ENCODE data around the gene LRCH2.

LRCH2 gene

GRCh38 chrX:115192244-115192700, 41.6 kb downstream of the LRCH2 start:
- no peak for FAIRE-seq
- no peak for DNase-seq (ENCODE audit: insufficient read length, low spot score)
- no peak for TF ChIP-seq CTCF (IDR thresholded peaks at IDR 0.05; ENCODE audit: insufficient read depth, missing control alignments)

DNA sequence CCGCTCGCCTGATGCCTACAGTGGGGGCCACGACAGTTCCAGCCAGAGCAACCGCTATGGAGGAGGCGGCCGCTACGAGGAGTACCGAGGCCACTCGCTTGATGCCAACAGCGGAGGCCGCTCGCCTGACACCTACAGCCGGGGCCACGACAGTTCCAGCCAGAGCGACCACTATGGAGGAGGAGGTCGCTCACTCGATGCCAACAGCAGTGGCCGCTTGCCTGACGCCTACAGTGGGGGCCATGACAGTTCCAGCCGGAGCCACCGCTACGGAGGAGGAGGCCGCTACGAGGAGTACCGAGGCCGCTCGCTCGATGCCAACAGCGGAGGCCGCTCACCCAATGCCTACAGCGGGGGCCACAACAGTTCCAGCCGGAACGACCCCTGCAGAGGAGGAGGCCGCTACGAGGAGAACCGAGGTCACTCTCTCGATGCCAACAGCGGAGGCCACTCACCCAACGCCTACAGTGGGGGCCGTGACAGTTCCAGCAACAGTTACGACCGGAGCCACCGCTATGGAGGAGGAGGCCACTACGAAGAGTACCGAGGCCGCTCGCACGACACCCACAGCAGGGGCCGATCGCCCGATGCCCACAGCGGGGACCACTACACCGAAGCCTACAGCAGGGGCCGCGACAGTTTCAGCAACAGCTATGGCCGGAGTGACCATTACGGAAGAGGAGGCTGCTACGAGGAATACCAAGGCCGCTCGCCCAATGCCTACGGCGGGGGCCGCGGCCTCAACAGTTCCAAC, 42.2 kb downstream of the LRCH2 start:
- no peak for FAIRE-seq
- TF ChIP-seq CTCF (IDR thresholded peaks at IDR 0.05; ENCODE audit: insufficient read depth, missing control alignments): no peak

GRCh38 chrX:115190636-115191489, 43.0 kb downstream of the LRCH2 start:
- DNase-seq (ENCODE audit: insufficient read length, low spot score) (no peak), FAIRE-seq (no peak)
- TF ChIP-seq CTCF (IDR thresholded peaks at IDR 0.05; ENCODE audit: insufficient read depth, missing control alignments): no peak

More for the DNA sequence above, 42.2 kb downstream of the LRCH2 start:
- DNase-seq (ENCODE audit: insufficient read length, low spot score): no peak

DNA sequence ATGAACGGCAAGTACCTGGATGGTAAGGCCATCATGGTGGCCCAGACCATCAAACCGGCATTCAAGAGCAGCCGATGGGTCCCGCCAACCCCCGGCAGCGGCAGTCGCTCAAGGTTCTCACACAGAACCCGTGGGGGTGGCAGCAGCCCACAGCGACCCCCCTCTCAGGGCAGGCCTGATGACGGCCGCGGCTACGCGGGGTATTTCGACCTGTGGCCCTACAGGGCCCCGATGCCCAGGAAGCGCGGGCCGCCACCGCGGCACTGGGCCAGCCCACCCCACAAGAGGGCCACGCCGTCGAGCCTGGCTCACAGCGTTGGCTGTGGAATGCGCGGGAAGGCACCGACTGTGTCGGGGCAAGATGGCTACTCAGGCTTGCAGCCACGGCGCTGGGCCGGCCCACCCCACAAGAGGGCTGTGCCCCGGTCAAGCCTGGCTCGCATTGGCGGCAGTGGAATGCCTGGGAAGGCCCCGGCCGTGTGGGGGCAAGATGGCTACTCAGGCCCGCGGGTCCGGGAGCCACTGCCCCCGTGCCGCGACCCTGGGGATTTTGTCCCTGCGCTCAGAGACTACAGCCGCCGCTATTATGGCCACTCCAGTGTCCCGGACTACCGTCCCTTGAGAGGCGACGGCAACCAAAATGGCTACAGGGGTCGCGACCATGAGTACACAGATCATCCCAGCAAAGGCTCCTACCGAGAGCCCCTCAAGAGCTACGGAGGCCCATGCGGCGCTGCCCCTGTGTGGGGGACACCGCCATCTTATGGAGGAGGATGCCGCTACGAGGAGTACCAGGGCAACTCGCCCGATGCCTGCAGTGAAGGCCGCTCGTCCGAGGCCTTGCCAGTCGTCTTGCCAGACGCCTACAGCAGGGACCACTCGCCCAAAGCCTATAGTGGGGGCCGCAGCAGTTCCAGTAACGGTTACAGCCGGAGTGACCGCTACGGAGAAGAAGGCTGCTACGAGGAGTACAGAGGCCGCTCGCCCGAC, 44.0 kb downstream of the LRCH2 start:
- TF ChIP-seq CTCF (IDR thresholded peaks at IDR 0.05; ENCODE audit: insufficient read depth, missing control alignments): no peak
- FAIRE-seq (no peak), DNase-seq (ENCODE audit: insufficient read length, low spot score) (no peak)

GRCh38 chrX:115189110-115189509, 44.8 kb downstream of the LRCH2 start, which contains the start of gene RBMXL3:
Gene RBMXL3 (plus strand): TSS chrX:115189410. CDS start chrX:115189442, 32 bp downstream.
- FAIRE-seq (no peak), DNase-seq (ENCODE audit: insufficient read length, low spot score) (no peak)
- TF ChIP-seq CTCF (IDR thresholded peaks at IDR 0.05; ENCODE audit: insufficient read depth, missing control alignments): no peak

GRCh38 chrX:115183980-115184379, 49.9 kb downstream of the LRCH2 start:
- no peak for TF ChIP-seq CTCF (IDR thresholded peaks at IDR 0.05; ENCODE audit: insufficient read depth, missing control alignments)
- FAIRE-seq: no peak

More at GRCh38 chrX:115183980-115184379, 49.9 kb downstream of the LRCH2 start:
- DNase-seq (ENCODE audit: insufficient read length, low spot score): no peak
